Fibroblast of the aortic adventitia (primary cell): ENCODE data around the gene SLC12A1. TPM values are rescaled to one million over a fixed set of nuclear protein-coding genes. Genes with fewer than 3 reads are reported as not detected.

ENCODE experiments used
- DNase-seq: peaks from one replicate; pipeline ENCODE4 v3.0.0-alpha.2; 2010; ENCODE audit warnings: low read depth
- H3K4me3 ChIP-seq: 2 replicates; pipeline ENCODE4 v1.5.1; 2011; ENCODE audit warnings: low read depth, mild to moderate bottlenecking, control low read depth, low read length, moderate library complexity
- small RNA-seq: library from RNA; depleted of rRNA; stranded (forward); fragments of <200 nt; gene quantifications from one replicate; pipeline ENCODE3, GENCODE V24; 2012
- total RNA-seq: library from RNA; depleted of rRNA; stranded (reverse); fragments of >200 nt; gene quantifications from 2 replicates; pipeline ENCODE4 v1.2.3, GENCODE V29; 2012; ENCODE audit warnings: low replicate concordance
- TF ChIP-seq, protein P1 (sequence below): IDR thresholded peaks from 2 replicates; pipeline ENCODE4 v1.5.1; 2011; ENCODE audit warnings: mild to moderate bottlenecking, low read length, control low read depth, inconsistent platforms; ENCODE audit not compliant: insufficient read depth

The SLC12A1 gene
- total RNA-seq, 1 donor: under 0.01 TPM

DNA sequence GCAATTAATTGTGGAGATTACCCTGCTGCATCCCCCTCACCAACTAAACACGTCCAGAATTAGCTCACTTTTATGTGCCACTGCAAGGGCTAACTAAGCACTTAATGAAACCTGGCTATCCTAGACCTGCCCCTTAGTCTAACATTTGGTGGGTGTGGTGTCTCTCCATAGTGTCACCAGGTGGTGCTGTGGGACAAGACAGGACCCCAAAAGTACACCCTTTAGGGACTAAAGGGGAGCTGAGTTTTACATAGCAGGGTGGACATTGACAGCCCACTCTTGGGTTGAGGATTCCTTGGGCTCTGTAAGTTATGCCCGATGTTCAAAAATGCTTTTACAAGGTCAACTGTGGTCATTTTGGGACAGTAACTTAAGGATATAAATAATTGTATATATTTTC is 130.8 kb downstream of the SLC12A1 start:
- TF ChIP-seq, protein P1, sequence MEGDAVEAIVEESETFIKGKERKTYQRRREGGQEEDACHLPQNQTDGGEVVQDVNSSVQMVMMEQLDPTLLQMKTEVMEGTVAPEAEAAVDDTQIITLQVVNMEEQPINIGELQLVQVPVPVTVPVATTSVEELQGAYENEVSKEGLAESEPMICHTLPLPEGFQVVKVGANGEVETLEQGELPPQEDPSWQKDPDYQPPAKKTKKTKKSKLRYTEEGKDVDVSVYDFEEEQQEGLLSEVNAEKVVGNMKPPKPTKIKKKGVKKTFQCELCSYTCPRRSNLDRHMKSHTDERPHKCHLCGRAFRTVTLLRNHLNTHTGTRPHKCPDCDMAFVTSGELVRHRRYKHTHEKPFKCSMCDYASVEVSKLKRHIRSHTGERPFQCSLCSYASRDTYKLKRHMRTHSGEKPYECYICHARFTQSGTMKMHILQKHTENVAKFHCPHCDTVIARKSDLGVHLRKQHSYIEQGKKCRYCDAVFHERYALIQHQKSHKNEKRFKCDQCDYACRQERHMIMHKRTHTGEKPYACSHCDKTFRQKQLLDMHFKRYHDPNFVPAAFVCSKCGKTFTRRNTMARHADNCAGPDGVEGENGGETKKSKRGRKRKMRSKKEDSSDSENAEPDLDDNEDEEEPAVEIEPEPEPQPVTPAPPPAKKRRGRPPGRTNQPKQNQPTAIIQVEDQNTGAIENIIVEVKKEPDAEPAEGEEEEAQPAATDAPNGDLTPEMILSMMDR: peak; percentile 30
- no peak overlapping the region for H3K4me3 ChIP-seq
- peak; percentile 16 for DNase-seq

DNA sequence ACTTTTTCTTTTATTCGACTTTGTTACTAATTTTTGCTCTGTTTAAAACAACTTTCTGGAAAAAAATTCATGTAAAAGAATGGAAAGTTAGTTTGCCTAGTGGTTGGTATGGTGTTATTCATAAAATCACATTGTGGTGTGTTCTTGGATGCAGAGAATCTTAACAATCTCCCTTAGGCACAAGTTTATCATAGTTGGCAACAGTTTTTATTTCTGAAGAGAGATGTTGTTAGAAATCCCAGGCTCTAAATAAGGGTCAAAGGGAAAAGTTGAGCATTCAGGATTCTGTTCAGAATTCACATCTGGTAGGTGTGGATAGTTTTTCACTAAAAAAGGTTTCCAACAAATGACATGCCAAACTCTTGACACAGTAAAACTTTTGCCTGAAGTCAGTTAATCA is 131.5 kb downstream of the SLC12A1 start:
- TF ChIP-seq, protein P1: no peak
- no peak for DNase-seq

DNA sequence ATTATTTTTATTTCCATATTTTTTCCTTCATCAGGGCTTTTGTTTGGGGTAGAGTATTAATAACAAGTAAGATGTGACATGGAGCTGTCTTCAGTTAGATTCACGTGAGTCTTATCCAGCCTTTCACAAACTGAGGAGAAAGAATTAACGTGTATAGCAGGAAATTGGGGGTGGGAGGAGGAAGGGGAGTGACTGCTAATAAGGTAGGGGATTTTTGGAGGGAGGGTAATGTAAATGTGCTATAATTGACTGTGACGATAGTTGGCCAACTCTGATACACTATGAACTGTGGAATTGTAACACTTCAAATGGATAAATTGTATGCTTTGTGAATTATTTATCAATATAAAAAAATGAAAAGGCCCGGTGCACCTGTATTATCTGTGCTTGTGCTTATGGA is 134.0 kb downstream of the SLC12A1 start:
- no peak for DNase-seq
- TF ChIP-seq, protein P1: no peak
- no peak overlapping the region for H3K4me3 ChIP-seq

More for the DNA sequence above, 131.5 kb downstream of the SLC12A1 start:
- no peak overlapping the region for H3K4me3 ChIP-seq

DNA sequence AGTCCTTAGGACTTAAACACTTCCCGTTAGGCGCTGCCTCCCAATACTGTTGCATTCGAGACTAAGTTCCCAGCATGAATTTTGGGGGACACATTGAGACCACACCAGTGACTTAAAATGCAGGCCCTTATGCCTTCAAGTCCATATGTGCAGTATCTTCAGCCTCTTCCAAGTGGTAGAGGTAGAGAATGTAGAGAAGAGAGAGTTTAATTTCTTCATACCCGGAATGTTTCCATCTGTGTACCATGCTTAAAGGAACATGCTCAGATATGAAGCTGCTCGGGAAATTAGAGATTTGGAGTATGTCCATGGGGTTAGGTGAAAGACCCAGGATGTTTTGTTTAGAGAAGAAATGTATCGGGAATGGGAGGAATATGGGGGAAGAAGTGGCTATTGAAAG is 137.8 kb downstream of the SLC12A1 start:
- TF ChIP-seq, protein P1: no peak
- no peak for DNase-seq
- no peak overlapping the region for H3K4me3 ChIP-seq

DNA sequence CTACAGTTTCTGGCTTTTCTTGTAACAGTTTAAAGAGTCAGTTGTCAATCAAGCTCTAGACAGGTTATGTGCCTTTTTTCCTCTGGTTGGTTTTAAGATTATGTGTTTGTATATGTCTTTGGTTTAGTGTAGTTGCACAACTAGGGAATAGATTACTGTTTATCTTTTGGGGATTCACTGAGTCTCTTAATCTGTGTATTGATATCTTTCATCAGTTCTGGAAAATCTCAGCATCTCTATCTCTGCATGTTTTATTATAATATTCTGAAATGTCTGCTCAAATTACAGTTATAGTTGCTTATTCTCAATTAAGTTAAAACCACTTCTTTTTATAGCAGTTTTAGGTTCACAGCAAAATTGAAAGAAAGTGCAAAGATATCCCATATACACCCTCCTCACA is 139.4 kb downstream of the SLC12A1 start:
- TF ChIP-seq, protein P1: no peak
- no peak for DNase-seq
- no peak overlapping the region for H3K4me3 ChIP-seq

DNA sequence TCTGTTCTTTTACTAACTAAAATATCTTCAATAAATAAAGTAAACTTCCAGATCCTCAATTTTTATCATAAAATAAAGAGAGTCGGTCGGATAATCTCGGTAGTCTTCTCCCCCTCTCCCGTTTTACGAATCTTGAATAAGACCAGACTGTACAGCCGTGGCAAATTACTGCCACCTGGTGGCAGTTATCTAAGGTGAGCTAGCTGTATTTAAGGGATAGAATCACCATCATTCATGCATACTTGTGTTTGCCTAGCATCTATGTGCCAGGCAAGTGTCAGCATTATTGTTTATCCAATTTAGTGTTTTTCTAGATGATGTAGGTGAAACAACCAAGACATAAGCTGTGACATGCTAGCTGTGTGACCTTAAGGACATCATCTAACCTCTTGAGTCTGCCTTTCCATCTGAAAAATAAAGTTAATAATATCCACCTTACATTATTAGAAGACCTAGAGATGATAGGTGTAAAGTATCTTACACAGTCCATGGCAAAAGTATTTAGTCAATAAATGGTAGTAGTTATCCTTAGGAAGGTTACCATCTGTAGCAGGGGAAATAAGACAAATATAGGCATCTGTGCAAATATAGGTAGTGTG is 146.5 kb downstream of the SLC12A1 start:
- TF ChIP-seq, protein P1: peak; percentile 82
- DNase-seq: peak; percentile 79
- no peak overlapping the region for H3K4me3 ChIP-seq

Small RNAs within 50 kb of the gene (small RNA-seq; reads per million reads assigned to genes)
- not detected for gene RF00019

Other genes with a start within 250 kb of the SLC12A1 start
- not detected in 2 replicates for gene SLC24A5, start 85.3 kb upstream of the SLC12A1 start, total RNA-seq
- 5.1 and 6.5 TPM in 2 replicates for gene MYEF2, start 28.0 kb upstream of the SLC12A1 start, total RNA-seq
- gene CTXN2, start 14.6 kb upstream of the SLC12A1 start, total RNA-seq: not detected in 2 replicates
- 70.4 and 72.0 TPM in 2 replicates for gene DUT, start 125.1 kb downstream of the SLC12A1 start, total RNA-seq